Caco-2 (cell line): ENCODE measurements around the gene MRPL49. TPM values are rescaled to one million over a fixed set of nuclear protein-coding genes. Genes with fewer than 3 reads are reported as not detected.

Source experiments
- BruUV-seq: library from RNA; stranded (reverse); fragments of 400-500 nt; replicated peaks from 2 replicates; lab custom pipeline; 2021; lab: Mats Ljungman, UMichigan
- CTCF ChIA-PET: fragments of 300-600 bp; sonication (Branson Sonifier 250); formaldehyde crosslinking; loops from one replicate; lab custom pipeline; 2022; ENCODE audit warnings: antibody characterized with exemption; lab: Charles Lee
- POLR2A ChIA-PET: fragments of 300-600 bp; sonication (Branson Sonifier 250); formaldehyde crosslinking; loops from one replicate; lab custom pipeline; 2022; ENCODE audit warnings: antibody characterized with exemption; lab: Charles Lee
- DNase-seq, 2 experiments: peaks; one replicate each; pipeline versions ENCODE4 v3.0.0 to v3.0.0-alpha.2; 2020 to 2022
- H3K27me3 ChIP-seq: replicated peaks from 2 replicates; pipeline ENCODE4 v1.6.0; 2011; ENCODE audit warnings: low read length; ENCODE audit not compliant: control insufficient read depth, insufficient read depth
- H3K36me3 ChIP-seq: 2 replicates; pipeline ENCODE4 v1.5.1; 2011; ENCODE audit warnings: low read length; ENCODE audit not compliant: control insufficient read depth, insufficient read depth
- H3K4me1 ChIP-seq: fragments of 250-450 bp; sonication (Bioruptor Pico); 2 replicates; pipeline ENCODE4 v1.5.1; 2020; ENCODE audit warnings: mild to moderate bottlenecking
- H3K4me3 ChIP-seq: 2 replicates; pipeline ENCODE4 v1.5.1; 2011; ENCODE audit warnings: low read depth, mild to moderate bottlenecking, control low read depth, low read length
- H3K9me3 ChIP-seq: fragments of 250-450 bp; sonication (Bioruptor Pico); 2 replicates; pipeline ENCODE4 v1.5.1; 2020; ENCODE audit warnings: mild to moderate bottlenecking, moderate library complexity
- H3K27ac Mint-ChIP-seq: one replicate; pipeline ENCODE4 v1.8.0; 2022; ENCODE audit warnings: mixed read lengths; ENCODE audit not compliant: unreplicated experiment
- H3K27me3 Mint-ChIP-seq: one replicate; pipeline ENCODE4 v1.8.0; 2022; ENCODE audit warnings: mixed read lengths; ENCODE audit not compliant: insufficient read depth, unreplicated experiment
- H3K36me3 Mint-ChIP-seq: one replicate; pipeline ENCODE4 v1.8.0; 2022; ENCODE audit warnings: mild to moderate bottlenecking, mixed read lengths; ENCODE audit not compliant: insufficient read depth, unreplicated experiment
- H3K4me1 Mint-ChIP-seq: one replicate; pipeline ENCODE4 v1.8.0; 2022; ENCODE audit warnings: low read depth, mixed read lengths; ENCODE audit not compliant: unreplicated experiment
- H3K4me3 Mint-ChIP-seq: one replicate; pipeline ENCODE4 v1.8.0; 2022; ENCODE audit warnings: mild to moderate bottlenecking, moderate library complexity, mixed read lengths; ENCODE audit not compliant: unreplicated experiment
- H3K9me3 Mint-ChIP-seq: one replicate; pipeline ENCODE4 v1.8.0; 2022; ENCODE audit warnings: mixed read lengths; ENCODE audit not compliant: unreplicated experiment
- intact Hi-C: fragments of 100-400 bp; cut with micrococcal nuclease; formaldehyde crosslinking; loops from one replicate; pipeline ENCODE4 v1.10.0; 2022; ENCODE audit not compliant: unreplicated experiment
- total RNA-seq: library from RNA; stranded (reverse); gene quantifications from 2 replicates; pipeline ENCODE4 v1.2.3, GENCODE V29; 2022
- TF ChIP-seq, protein P1 (sequence below), 2 experiments: fragments of 200-600 bp in 1 of 2; IDR thresholded peaks; 1 replicate in 1 of 2; 2 replicates in 1 of 2; pipeline versions ENCODE4 v1.5.1 to v1.8.0; 2011 to 2022; ENCODE audit warnings: antibody characterized with exemption in 1 of 2, control low read depth in 1 of 2, inconsistent platforms in 1 of 2, low read depth in 1 of 2, low read length in 1 of 2, mild to moderate bottlenecking in 1 of 2, moderate library complexity in 1 of 2; ENCODE audit not compliant: insufficient read depth in 1 of 2, severe bottlenecking in 1 of 2, unreplicated experiment in 1 of 2

Gene MRPL49
- total RNA-seq, 1 experiment from 2014 or later = 95.1 TPM

DNA sequence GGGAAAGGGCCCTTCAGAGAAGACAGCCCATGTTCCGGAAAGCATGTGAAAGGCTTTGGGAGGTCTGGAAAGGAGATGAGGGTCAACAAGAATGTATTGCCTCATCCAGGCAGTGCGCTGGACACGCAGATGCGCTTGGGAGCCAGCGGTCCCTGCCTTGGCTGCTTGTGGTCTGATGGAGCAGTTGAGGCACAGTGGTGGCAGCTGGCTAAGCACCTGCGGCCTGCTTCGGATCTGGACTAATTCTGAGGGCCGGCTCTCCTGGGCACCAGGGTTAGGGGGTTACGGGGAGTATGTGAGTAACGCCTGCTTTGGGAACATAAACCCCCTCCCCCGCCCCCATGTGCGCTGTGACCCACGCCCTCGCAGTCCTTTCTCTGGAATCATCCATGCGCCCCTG is 15.0 kb upstream of the MRPL49 start:
- no peak overlapping the region for H3K27ac Mint-ChIP-seq
- no peak for DNase-seq
- no peaks in the 10 kb centered on the region for H3K27me3 ChIP-seq
- intact Hi-C loops = no loop called here
- H3K36me3 ChIP-seq = no peaks in the 10 kb centered on the region; the same call in 1 of the 2 replicates
- no peaks in the 10 kb centered on the region for H3K4me1 Mint-ChIP-seq
- H3K9me3 Mint-ChIP-seq = no peaks in the 10 kb centered on the region
- BruUV-seq = no TSS peak
- no peaks in the 10 kb centered on the region for H3K27me3 Mint-ChIP-seq
- peaks cover 50% of the 10 kb centered on the region for H3K36me3 Mint-ChIP-seq
- H3K9me3 ChIP-seq = no peaks in the 10 kb centered on the region
- no peak overlapping the region for H3K4me3 ChIP-seq
- TF ChIP-seq, protein P1, sequence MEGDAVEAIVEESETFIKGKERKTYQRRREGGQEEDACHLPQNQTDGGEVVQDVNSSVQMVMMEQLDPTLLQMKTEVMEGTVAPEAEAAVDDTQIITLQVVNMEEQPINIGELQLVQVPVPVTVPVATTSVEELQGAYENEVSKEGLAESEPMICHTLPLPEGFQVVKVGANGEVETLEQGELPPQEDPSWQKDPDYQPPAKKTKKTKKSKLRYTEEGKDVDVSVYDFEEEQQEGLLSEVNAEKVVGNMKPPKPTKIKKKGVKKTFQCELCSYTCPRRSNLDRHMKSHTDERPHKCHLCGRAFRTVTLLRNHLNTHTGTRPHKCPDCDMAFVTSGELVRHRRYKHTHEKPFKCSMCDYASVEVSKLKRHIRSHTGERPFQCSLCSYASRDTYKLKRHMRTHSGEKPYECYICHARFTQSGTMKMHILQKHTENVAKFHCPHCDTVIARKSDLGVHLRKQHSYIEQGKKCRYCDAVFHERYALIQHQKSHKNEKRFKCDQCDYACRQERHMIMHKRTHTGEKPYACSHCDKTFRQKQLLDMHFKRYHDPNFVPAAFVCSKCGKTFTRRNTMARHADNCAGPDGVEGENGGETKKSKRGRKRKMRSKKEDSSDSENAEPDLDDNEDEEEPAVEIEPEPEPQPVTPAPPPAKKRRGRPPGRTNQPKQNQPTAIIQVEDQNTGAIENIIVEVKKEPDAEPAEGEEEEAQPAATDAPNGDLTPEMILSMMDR (IDR thresholded peaks at IDR 0.05; ENCODE audit: insufficient read depth in 1 of 2, low read depth in 1 of 2, low read length in 1 of 2, severe bottlenecking in 1 of 2, unreplicated experiment in 1 of 2) = no peak
- ChIA-PET CTCF (interaction anchor here (0.6 kb wide), 1 partner anchor 233 kb away, joined by 3 read pairs; no protein-coding TSS in a partner anchor), POLR2A (no interaction called here)
- no peak overlapping the region for H3K4me3 Mint-ChIP-seq
- peaks cover 10% of the 10 kb centered on the region for H3K4me1 ChIP-seq

DNA sequence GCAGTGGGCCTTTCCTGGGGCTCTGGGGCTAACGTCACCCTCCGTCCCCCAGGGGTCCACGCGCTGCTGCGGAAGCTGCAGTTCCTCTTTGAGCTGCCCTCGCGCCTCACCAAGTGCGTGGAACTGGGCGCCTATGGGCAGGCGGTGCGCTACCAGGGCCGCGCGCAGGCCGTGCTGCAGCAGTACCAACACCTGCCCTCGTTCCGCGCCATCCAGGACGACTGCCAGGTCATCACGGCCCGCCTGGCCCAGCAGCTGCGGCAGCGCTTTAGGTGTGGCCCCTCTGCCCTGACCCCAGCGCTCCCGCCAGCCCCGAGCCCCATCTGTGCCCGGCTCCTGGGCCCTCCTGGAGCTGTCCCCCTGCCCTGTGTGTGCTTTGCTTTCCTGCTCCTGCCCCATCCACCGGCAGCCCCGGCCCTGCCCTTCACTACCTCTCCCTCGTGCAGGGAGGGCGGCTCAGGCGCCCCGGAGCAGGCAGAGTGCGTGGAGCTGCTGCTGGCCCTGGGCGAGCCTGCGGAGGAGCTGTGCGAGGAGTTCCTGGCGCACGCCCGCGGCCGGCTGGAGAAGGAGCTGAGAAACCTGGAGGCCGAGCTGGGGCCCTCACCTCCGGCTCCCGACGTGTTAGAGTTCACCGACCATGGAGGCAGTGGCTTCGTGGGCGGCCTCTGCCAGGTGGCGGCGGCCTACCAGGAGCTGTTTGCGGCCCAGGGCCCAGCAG is 14.2 kb upstream of the MRPL49 start:
- Mint-ChIP-seq H3K4me1 (no peaks in the 10 kb centered on the region), H3K36me3 (peaks cover 58% of the 10 kb centered on the region), H3K9me3 (no peaks in the 10 kb centered on the region), H3K4me3 (no peak overlapping the region), H3K27me3 (no peaks in the 10 kb centered on the region), H3K27ac (no peak overlapping the region)
- H3K36me3 ChIP-seq = no peaks in the 10 kb centered on the region
- H3K4me3 ChIP-seq = no peak overlapping the region
- CTCF ChIA-PET = interaction anchor here (0.6 kb wide), 1 partner anchor 232 kb away, joined by 3 read pairs; no protein-coding TSS in a partner anchor
- POLR2A ChIA-PET = no interaction called here
- intact Hi-C loops = no loop called here
- no peaks in the 10 kb centered on the region for H3K27me3 ChIP-seq
- peaks cover 11% of the 10 kb centered on the region for H3K4me1 ChIP-seq
- TF ChIP-seq, protein P1 (IDR thresholded peaks at IDR 0.05; ENCODE audit: insufficient read depth in 1 of 2, low read depth in 1 of 2, low read length in 1 of 2, severe bottlenecking in 1 of 2, unreplicated experiment in 1 of 2) = no peak
- no TSS peak for BruUV-seq
- DNase-seq = no peak
- H3K9me3 ChIP-seq = no peaks in the 10 kb centered on the region

DNA sequence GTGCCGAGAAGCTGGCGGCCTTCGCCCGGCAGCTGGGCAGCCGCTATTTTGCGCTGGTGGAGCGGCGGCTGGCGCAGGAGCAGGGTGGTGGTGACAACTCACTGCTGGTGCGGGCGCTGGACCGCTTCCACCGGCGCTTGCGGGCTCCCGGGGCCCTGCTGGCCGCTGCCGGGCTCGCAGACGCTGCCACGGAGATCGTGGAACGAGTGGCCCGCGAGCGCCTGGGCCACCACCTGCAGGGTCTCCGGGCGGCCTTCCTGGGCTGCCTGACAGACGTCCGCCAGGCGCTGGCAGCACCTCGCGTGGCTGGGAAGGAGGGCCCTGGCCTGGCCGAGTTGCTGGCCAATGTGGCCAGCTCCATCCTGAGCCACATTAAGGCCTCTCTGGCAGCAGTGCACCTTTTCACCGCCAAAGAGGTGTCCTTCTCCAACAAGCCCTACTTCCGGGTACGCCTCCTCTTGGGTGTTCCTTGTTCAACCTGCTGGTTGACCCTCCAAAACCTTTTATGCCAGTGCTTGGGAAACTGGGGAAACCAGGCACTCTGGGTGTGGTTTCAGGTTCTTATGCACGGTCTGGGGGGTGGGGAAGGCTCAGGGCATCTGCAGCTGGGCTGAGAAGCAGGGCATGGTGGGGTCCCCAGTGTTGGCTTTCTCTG is 13.5 kb upstream of the MRPL49 start:
- H3K27me3 Mint-ChIP-seq = no peaks in the 10 kb centered on the region
- Histone ChIP-seq H3K4me1 (peaks cover 18% of the 10 kb centered on the region), H3K36me3 (no peaks in the 10 kb centered on the region), H3K27me3 (no peaks in the 10 kb centered on the region), H3K4me3 (no peak overlapping the region), H3K9me3 (no peaks in the 10 kb centered on the region)
- DNase-seq = no peak
- no peak overlapping the region for H3K27ac Mint-ChIP-seq
- H3K36me3 Mint-ChIP-seq = peaks cover 63% of the 10 kb centered on the region
- no TSS peak for BruUV-seq
- TF ChIP-seq, protein P1 (IDR thresholded peaks at IDR 0.05; ENCODE audit: insufficient read depth in 1 of 2, low read depth in 1 of 2, low read length in 1 of 2, severe bottlenecking in 1 of 2, unreplicated experiment in 1 of 2) = no peak
- ChIA-PET CTCF (no interaction called here), POLR2A (no interaction called here)
- H3K4me1 Mint-ChIP-seq = peaks cover 5% of the 10 kb centered on the region
- intact Hi-C loops = no loop called here
- H3K9me3 Mint-ChIP-seq = no peaks in the 10 kb centered on the region
- H3K4me3 Mint-ChIP-seq = no peak overlapping the region
